Smooth muscle cell (in vitro differentiated cells): ENCODE results near the gene HSPBP1. TPM values are rescaled to one million over a fixed set of nuclear protein-coding genes. Genes with fewer than 3 reads are reported as not detected.
"Not testable (repeated sequence)": the region's sequence is repeated elsewhere in the genome, so short reads cannot be mapped to it uniquely, and the experiment has no call there.

Source experiments
- DNase-seq: peaks from one replicate; lab custom pipeline; 2025; ENCODE audit not compliant: unreplicated experiment; lab: John Stamatoyannopoulos, UW
- H2AFZ ChIP-seq: fragments of 200-600 bp; sonication (generic); 2 replicates; pipeline ENCODE4 v1.6.0; 2016; ENCODE audit warnings: antibody characterized with exemption, low read depth, mild to moderate bottlenecking
- H3F3A ChIP-seq: fragments of 200-600 bp; sonication (generic); 2 replicates; pipeline ENCODE4 v1.6.0; 2017; ENCODE audit warnings: antibody characterized with exemption, low read depth
- H3K27ac ChIP-seq: fragments of 200-600 bp; sonication (generic); 2 replicates; pipeline ENCODE4 v1.5.1; 2016; ENCODE audit warnings: low read depth, mild to moderate bottlenecking
- H3K27me3 ChIP-seq: fragments of 200-600 bp; sonication (generic); 2 replicates; pipeline ENCODE4 v1.6.1; 2016; ENCODE audit warnings: low read depth, mild to moderate bottlenecking
- H3K36me3 ChIP-seq: fragments of 200-600 bp; sonication (generic); 2 replicates; pipeline ENCODE4 v1.5.1; 2016; ENCODE audit warnings: low read depth
- H3K4me1 ChIP-seq: fragments of 200-600 bp; sonication (generic); 2 replicates; pipeline ENCODE4 v1.5.1; 2016; ENCODE audit warnings: low read depth
- H3K4me2 ChIP-seq: fragments of 200-600 bp; sonication (generic); 2 replicates; pipeline ENCODE4 v1.6.0; 2016; ENCODE audit warnings: mild to moderate bottlenecking
- H3K4me3 ChIP-seq: fragments of 200-600 bp; sonication (generic); 2 replicates; pipeline ENCODE4 v1.5.1; 2016; ENCODE audit warnings: mild to moderate bottlenecking
- H3K79me2 ChIP-seq: fragments of 200-600 bp; sonication (generic); 2 replicates; pipeline ENCODE4 v1.6.0; 2016; ENCODE audit warnings: low read depth, mild to moderate bottlenecking
- H3K9ac ChIP-seq: fragments of 200-600 bp; sonication (generic); 2 replicates; pipeline ENCODE4 v1.6.0; 2016; ENCODE audit warnings: low read depth
- H3K9me3 ChIP-seq: fragments of 200-600 bp; sonication (generic); replicated peaks from 2 replicates; pipeline ENCODE4 v1.5.1; 2016; ENCODE audit warnings: low read depth
- H4K20me1 ChIP-seq: fragments of 200-600 bp; sonication (generic); 2 replicates; pipeline ENCODE4 v1.6.0; 2016; ENCODE audit warnings: low read depth
- WGBS: methylation state at CpG from one replicate; pipeline ENCODE4 v1.1.7; 2016; ENCODE audit warnings: low lambda C conversion rate; 5-methylcytosine and 5-hydroxymethylcytosine counted together
- polyA plus RNA-seq: library from polyadenylated mRNA; unstranded; fragments of >200 nt; fragmentation: Nextera tagmentation; extraction: Ambion mirVana; gene quantifications from 2 replicates; pipeline ENCODE4 v1.2.1, GENCODE V29; 2016
- total RNA-seq: library from RNA; depleted of rRNA; stranded (reverse); fragments of >200 nt; gene quantifications from 2 replicates; pipeline ENCODE4 v1.2.3, GENCODE V29; 2014
- TF ChIP-seq, protein P1 (sequence below): fragments of 200-600 bp; sonication (generic); IDR thresholded peaks from 2 replicates; pipeline ENCODE4 v1.5.1; 2017; ENCODE audit warnings: borderline replicate concordance, mild to moderate bottlenecking, antibody characterized with exemption; ENCODE audit not compliant: insufficient read depth, poor library complexity, severe bottlenecking

The HSPBP1 gene
- total RNA-seq, result 21.5 and 22.1 TPM in 2 replicates
- polyA plus RNA-seq, result 66.5 and 80.0 TPM in 2 replicates

- peaks cover 7% of the 10 kb centered on the region for H3K79me2 ChIP-seq
- peak within 1 kb of the TSS; percentile 76 for H3K27ac ChIP-seq
- TF ChIP-seq, protein P1, sequence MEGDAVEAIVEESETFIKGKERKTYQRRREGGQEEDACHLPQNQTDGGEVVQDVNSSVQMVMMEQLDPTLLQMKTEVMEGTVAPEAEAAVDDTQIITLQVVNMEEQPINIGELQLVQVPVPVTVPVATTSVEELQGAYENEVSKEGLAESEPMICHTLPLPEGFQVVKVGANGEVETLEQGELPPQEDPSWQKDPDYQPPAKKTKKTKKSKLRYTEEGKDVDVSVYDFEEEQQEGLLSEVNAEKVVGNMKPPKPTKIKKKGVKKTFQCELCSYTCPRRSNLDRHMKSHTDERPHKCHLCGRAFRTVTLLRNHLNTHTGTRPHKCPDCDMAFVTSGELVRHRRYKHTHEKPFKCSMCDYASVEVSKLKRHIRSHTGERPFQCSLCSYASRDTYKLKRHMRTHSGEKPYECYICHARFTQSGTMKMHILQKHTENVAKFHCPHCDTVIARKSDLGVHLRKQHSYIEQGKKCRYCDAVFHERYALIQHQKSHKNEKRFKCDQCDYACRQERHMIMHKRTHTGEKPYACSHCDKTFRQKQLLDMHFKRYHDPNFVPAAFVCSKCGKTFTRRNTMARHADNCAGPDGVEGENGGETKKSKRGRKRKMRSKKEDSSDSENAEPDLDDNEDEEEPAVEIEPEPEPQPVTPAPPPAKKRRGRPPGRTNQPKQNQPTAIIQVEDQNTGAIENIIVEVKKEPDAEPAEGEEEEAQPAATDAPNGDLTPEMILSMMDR, result no peak
- peak; percentile 83 for DNase-seq
- peak within 1 kb of the TSS; percentile 69 for H3K4me3 ChIP-seq
- no peaks in the 10 kb centered on the region for H4K20me1 ChIP-seq
- no peaks in the 10 kb centered on the region for H3K27me3 ChIP-seq
- H3K36me3 ChIP-seq, result no peaks in the 10 kb centered on the region
- peaks cover 4% of the 10 kb centered on the region for H3F3A ChIP-seq
- peak within 1 kb of the TSS; percentile 75 for H3K9ac ChIP-seq
- peaks cover 14% of the 10 kb centered on the region for H3K4me1 ChIP-seq
- 6% methylated on average over 37 of the region's 52 CpGs for WGBS
- H3K4me2 ChIP-seq, result peak within 1 kb of the TSS; percentile 91
- peak within 1 kb of the TSS; percentile 50 for H2AFZ ChIP-seq
- H3K9me3 ChIP-seq, result no peaks in the 10 kb centered on the region
Observed at GRCh38 chr19:55279770-55280643, at the start of gene HSPBP1. HSPBP1 (minus strand) TSS chr19:55280110; CDS start chr19:55279608, 502 bp downstream.

DNA sequence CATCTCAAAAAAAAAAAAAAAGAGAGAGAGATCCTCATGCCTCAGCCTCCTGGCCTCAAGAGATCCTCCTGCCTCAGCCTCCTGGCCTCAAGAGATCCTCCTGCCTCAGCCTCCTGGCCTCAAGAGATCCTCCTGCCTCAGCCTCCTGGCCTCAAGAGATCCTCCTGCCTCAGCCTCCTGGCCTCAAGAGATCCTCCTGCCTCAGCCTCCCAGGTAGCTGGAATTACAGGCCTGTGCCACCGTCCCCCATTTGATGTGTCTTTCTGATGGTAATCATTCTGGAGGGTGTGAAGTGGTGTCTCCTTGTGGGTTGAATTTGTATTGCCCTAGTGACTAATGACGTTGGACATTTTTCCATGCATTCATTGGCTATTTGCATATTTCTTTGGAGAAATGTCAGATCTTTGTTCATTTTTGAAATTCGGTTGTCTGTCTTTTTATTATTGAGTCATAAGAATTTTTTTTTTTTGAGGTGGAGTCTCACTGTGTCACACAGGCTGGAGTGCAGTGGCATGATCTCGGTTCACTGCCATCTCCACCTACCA lies 48.9 kb upstream of the HSPBP1 start:
- H3K4me1 ChIP-seq, DNase-seq, H3K9ac ChIP-seq, H3K4me2 ChIP-seq, H3K27ac ChIP-seq, H3K9me3 ChIP-seq, H3K36me3 ChIP-seq, H2AFZ ChIP-seq, H3K4me3 ChIP-seq, H3F3A ChIP-seq, H3K79me2 ChIP-seq, H3K27me3 ChIP-seq, H4K20me1 ChIP-seq: not testable (repeated sequence)
- WGBS, result 88% methylated on average over 4 of the region's 4 CpGs

GRCh38 chr19:55325172-55325571 lies 45.3 kb upstream of the HSPBP1 start, which contains the start of gene TMEM150B:
TMEM150B (minus strand) TSS chr19:55325341; CDS start chr19:55321036, 4,305 bp downstream.
- Histone ChIP-seq H3K27ac (no peak within 1 kb of the TSS), H3K4me3 (no peak within 1 kb of the TSS), H3K9me3 (no peaks in the 10 kb centered on the region), H3K4me2 (no peak within 1 kb of the TSS), H3K27me3 (no peaks in the 10 kb centered on the region), H3K79me2 (no peaks in the 10 kb centered on the region), H2AFZ (no peak within 1 kb of the TSS), H3K4me1 (no peaks in the 10 kb centered on the region), H4K20me1 (no peaks in the 10 kb centered on the region), H3K36me3 (no peaks in the 10 kb centered on the region), H3F3A (no peaks in the 10 kb centered on the region), H3K9ac (no peak within 1 kb of the TSS)
- 94% methylated on average over 14 of the region's 14 CpGs for WGBS
- TF ChIP-seq, protein P1, result no peak
- no peak for DNase-seq

GRCh38 chr19:55324662-55325061 lies 44.8 kb upstream of the HSPBP1 start:
- no peaks in the 10 kb centered on the region for H3K36me3 ChIP-seq
- TF ChIP-seq, protein P1, result no peak
- H3K9ac ChIP-seq, result no peak overlapping the region
- no peaks in the 10 kb centered on the region for H3F3A ChIP-seq
- H3K9me3 ChIP-seq, result no peaks in the 10 kb centered on the region
- WGBS, result 85% methylated on average over 6 of the region's 6 CpGs
- no peak overlapping the region for H2AFZ ChIP-seq
- no peaks in the 10 kb centered on the region for H3K4me1 ChIP-seq
- no peak overlapping the region for H3K27ac ChIP-seq
- no peak for DNase-seq
- H3K79me2 ChIP-seq, result no peaks in the 10 kb centered on the region
- H3K27me3 ChIP-seq, result no peaks in the 10 kb centered on the region
- H3K4me3 ChIP-seq, result no peak overlapping the region
- H3K4me2 ChIP-seq, result no peak overlapping the region
- no peaks in the 10 kb centered on the region for H4K20me1 ChIP-seq
